Measurements from ENCODE around the gene CMTM5.
"Not testable (repeated sequence)": the region's sequence is repeated elsewhere in the genome, so short reads cannot be mapped to it uniquely, and the experiment has no call there.

The CMTM5 gene

GRCh38 chr14:23399136-23399535 lies 22.3 kb downstream of the CMTM5 start:
- DNase-seq: no peak

DNA sequence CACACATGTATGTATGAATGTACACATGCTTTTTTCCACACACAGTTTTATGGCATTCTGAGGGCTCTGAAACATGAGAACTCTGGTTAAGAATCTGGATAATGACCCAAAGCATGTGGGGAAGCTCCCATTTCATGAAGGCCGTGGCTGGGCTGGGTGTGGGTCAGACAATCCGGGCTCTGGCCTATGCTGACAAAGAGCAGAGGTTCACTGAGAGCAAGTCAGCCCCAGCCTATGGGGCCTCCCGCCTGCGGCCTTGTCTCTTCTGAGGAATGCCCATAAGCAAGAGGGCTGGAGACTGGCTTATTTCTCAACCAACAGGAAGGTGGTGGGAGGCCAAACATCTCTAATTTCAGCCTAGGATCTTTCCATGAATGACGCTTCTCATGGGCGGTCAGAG lies 22.7 kb downstream of the CMTM5 start:
- peak in 1 of 2 donors; percentile 1 for DNase-seq

GRCh38 chr14:23400496-23401149 lies 23.8 kb downstream of the CMTM5 start:
- DNase-seq: not testable (repeated sequence)

DNA sequence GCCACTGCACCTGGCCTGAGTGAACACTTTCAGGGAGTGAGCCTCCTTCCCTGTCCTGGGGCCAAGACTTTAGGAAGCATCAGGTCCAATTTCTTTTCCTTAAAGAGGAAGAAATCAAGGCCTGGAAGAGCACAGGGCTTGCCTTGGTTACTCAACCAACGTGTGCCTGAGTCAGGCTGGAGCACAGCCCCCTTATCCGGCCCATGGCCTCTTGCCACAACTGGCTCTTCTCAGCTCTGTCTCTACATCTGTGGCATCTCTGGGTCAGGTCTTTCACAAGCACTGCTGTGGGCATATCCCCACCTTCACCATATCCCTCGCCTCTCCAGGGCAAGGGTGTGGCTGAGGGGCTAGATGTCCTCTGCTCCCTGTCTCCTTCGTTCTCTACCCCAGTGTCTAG lies 24.4 kb downstream of the CMTM5 start:
- DNase-seq: peak; percentile 16 to 34

GRCh38 chr14:23402296-23403138 lies 25.7 kb downstream of the CMTM5 start:
- DNase-seq: no peak

- DNase-seq: no peak
Observed at GRCh38 chr14:23403139-23403438, 26.2 kb downstream of the CMTM5 start.

- no peak for DNase-seq
Observed at GRCh38 chr14:23403908-23404307, 27.1 kb downstream of the CMTM5 start.

- no peak for DNase-seq
Observed at GRCh38 chr14:23404331-23404900, 27.6 kb downstream of the CMTM5 start.

DNA sequence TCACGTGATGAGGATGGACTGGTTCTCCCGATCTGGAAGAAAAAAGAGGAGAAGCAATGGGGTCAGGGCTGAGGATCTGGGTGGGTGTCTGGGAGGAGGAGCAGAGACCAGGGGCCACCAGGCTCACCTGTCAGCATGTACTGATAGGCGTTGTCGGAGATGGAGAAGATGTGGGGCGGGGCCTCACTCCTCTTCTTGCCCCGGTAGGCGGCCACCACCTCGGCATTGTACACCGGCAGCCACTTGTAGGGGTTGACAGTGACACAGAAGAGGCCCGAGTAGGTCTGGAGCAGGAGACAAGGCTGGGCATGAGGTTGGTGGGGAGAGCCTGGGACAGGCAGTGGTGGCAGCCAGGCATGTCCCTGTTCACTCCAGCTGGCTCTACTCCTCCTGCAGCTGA lies 28.2 kb downstream of the CMTM5 start:
- DNase-seq: no peak

- no peak for DNase-seq
Observed at GRCh38 chr14:23405516-23406025, 28.7 kb downstream of the CMTM5 start.

- no peak for DNase-seq
Observed at GRCh38 chr14:23406244-23406643, 29.4 kb downstream of the CMTM5 start.

- no peak for DNase-seq
Observed at GRCh38 chr14:23406725-23407355, 30.0 kb downstream of the CMTM5 start.

GRCh38 chr14:23407516-23408306 lies 30.9 kb downstream of the CMTM5 start, which contains the start of gene MYH6:
TSS of gene MYH6 (minus strand) at chr14:23408273. CDS start at chr14:23407223, 1,050 bp downstream.
- no peak for DNase-seq

DNA sequence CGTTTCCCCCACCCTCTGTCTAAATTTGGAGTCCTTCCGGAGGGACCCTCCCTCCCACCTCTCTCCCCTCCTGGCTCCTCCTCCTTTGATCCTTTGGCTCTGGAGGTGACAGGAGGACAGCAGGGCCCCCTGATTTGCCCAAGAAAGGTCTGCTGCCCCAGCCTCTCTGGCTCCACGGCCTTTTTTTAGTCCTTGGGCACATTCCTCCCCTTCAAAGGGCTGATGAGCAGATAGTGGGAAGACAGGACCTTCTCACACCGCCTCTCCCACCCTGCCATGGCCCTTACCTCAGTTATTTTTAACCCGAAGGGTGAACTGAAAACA lies 31.4 kb downstream of the CMTM5 start:
- no peak for DNase-seq

DNA sequence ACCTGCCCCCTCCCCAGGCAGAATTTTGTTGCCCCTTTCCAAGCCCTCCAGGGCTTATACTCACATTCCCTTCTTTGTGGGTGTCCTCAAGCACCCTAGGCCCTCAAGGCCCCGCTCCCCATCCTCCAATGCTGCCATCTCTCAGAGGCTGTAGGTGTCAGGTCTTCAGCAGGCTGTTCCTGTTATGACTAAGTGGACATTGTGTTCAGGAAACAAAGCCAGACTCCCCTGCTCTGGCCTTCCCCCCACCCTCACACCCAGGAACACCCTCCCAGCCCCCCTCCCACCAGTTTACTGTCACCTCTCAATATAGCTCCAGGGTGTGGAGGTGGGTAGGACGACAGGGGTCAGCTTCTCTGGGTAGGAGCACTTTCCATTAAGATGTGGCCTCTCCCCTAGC lies 32.6 kb downstream of the CMTM5 start:
- no peak for DNase-seq

DNA sequence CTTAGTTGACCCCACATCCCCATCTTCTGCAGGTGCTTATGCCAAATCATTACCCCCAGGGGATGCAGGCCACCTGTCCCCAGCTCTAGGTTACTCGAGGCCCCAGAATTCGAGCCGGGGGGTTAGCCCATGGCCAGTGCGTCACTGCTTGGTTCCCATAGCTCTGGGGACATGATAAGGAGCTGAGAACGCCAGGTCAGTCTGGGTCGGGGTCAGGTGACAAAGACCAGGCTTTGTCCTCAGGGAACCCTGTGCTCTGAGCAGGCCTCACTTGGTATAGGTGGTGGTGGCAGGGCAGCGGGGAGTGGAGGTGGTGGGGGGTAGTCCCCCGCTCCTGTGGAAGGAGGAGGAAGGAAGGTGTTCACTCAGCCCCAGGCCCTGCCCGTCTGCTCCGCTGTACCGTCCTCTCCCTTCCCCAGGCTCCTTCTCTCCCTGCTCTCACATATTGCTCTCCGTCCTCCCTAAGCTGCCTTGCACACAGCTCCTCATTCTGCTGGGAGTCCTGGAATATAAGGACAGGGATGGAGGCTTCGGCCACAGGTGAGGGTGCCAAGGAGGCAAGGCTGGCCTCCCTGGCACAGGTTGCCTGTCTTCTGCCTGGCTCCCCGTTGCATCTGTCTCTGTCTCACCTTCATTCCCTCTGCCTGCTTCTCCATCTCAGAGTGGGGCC lies 33.3 kb downstream of the CMTM5 start:
- no peak for DNase-seq

- no peak for DNase-seq
Observed at GRCh38 chr14:23411563-23412525, 35.0 kb downstream of the CMTM5 start.

DNA sequence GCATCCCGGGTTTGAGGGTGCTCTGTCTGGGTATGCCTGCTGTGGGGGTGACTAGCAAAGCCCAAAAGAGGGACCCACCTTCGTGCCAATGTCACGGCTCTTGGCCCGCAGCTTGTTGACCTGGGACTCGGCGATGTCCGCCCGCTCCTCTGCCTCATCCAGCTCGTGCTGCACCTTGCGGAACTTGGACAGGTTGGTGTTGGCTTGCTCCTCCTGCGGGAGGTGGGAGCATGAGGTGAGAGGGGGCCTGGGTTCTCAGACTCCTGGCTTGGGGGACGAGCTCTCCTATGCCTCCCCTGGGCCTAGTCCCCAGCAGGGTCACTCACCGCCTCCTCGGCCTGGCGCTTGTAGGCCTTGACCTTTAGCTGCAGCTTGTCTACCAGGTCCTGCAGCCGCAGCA lies 36.8 kb downstream of the CMTM5 start:
- DNase-seq: no peak

- DNase-seq: no peak
Observed at GRCh38 chr14:23414254-23414653, 37.4 kb downstream of the CMTM5 start.

- DNase-seq: no peak
Observed at GRCh38 chr14:23414906-23415820, 38.3 kb downstream of the CMTM5 start.
